Activated CD8-positive, alpha-beta T cell treated with anti-CD3 and anti-CD28 coated beads, Interleukin-2, amount 10 ng/mL, durations not matched to agents 7 days and 5 days (primary cell): Measurements from ENCODE around the gene LYPD6. TPM values are rescaled to one million over a fixed set of nuclear protein-coding genes. Genes with fewer than 3 reads are reported as not detected.
"Not testable (repeated sequence)": the region's sequence is repeated elsewhere in the genome, so short reads cannot be mapped to it uniquely, and the experiment has no call there.

Source experiments
- ATAC-seq: fragments of 150-1000 bp; cut with Tn5 transposase; one replicate; pipeline ENCODE4 v1.10.0; 2021; ENCODE audit warnings: moderate library complexity
- CTCF ChIA-PET: fragments of 350-600 bp; sonication (Branson Sonifier 250); formaldehyde crosslinking; loops from one replicate; lab custom pipeline; 2021; ENCODE audit warnings: antibody characterized with exemption; lab: Charles Lee
- POLR2A ChIA-PET: fragments of 350-600 bp; sonication (Branson Sonifier 250); formaldehyde crosslinking; loops from one replicate; lab custom pipeline; 2021; ENCODE audit warnings: antibody characterized with exemption; lab: Charles Lee
- DNase-seq: peaks from one replicate; pipeline ENCODE4 v3.0.0-alpha.2; 2020
- H3K27ac Mint-ChIP-seq: one replicate; pipeline ENCODE4 v1.8.0; 2021; ENCODE audit warnings: mild to moderate bottlenecking, mixed read lengths
- H3K27me3 Mint-ChIP-seq: one replicate; pipeline ENCODE4 v1.8.0; 2021; ENCODE audit warnings: low read depth, mixed read lengths
- H3K36me3 Mint-ChIP-seq: one replicate; pipeline ENCODE4 v1.8.0; 2021; ENCODE audit warnings: low read depth, mixed read lengths
- H3K4me1 Mint-ChIP-seq: one replicate; pipeline ENCODE4 v1.8.0; 2021; ENCODE audit warnings: low read depth, mixed read lengths
- H3K4me3 Mint-ChIP-seq: one replicate; pipeline ENCODE4 v1.8.0; 2021; ENCODE audit warnings: mild to moderate bottlenecking, mixed read lengths
- H3K9me3 Mint-ChIP-seq: one replicate; pipeline ENCODE4 v1.8.0; 2022; ENCODE audit warnings: mixed read lengths; ENCODE audit not compliant: insufficient read depth
- total RNA-seq, 2 experiments: library from RNA; stranded (reverse); gene quantifications; one replicate each; pipeline ENCODE4 v1.2.3, GENCODE V29; 2021

LYPD6 gene
- total RNA-seq, 2 experiments from 2014 or later: not detected

DNA sequence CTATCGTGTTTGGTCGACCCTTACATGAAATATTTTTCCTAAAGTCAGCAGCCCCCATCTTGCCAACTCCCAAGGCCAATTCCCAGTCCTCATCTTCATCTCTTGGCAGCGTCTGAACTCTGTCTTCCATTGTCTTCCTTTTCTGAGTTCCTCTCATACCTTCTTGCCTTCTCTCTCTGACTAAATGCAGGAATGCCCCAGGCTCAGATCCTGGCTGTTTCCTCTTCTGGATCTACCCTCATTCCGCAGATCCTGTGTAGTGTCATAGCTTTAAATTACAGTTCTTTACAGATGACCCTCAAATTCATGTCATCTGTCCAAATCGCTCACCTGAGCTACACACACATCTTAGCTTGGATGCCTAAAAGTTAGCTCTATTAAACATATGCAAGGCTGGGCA lies 162.5 kb downstream of the LYPD6 start:
- Mint-ChIP-seq H3K27me3 (peaks cover 7% of the 10 kb centered on the region), H3K9me3 (no peaks in the 10 kb centered on the region), H3K36me3 (no peaks in the 10 kb centered on the region), H3K27ac (no peak overlapping the region), H3K4me3 (no peak overlapping the region), H3K4me1 (no peaks in the 10 kb centered on the region)
- DNase-seq (no peak), ATAC-seq (no peak)
- ChIA-PET CTCF (no interaction called here), POLR2A (no interaction called here)

DNA sequence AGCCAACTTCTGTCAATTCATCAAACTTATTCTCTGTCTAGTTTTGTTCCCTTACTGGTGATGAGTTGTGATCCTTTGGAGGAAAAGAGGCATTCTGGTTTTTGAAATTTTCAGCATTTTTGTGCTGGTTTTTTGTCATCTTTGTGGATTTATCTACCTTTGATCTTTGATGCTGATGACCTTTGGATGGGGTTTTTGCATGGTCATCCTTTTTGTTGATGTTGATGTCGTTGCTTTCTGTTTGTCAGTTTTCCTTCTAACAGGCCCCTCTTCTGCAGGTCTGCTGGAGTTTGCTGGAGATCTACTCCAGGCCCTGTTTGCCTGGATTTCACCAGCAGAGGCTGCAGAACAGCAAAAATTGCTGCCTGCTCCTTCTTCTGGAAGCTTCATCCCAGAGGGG lies 168.8 kb downstream of the LYPD6 start:
- POLR2A ChIA-PET, CTCF ChIA-PET, H3K9me3 Mint-ChIP-seq, DNase-seq, H3K36me3 Mint-ChIP-seq, H3K4me1 Mint-ChIP-seq, H3K27ac Mint-ChIP-seq, ATAC-seq, H3K27me3 Mint-ChIP-seq, H3K4me3 Mint-ChIP-seq: not testable (repeated sequence)

DNA sequence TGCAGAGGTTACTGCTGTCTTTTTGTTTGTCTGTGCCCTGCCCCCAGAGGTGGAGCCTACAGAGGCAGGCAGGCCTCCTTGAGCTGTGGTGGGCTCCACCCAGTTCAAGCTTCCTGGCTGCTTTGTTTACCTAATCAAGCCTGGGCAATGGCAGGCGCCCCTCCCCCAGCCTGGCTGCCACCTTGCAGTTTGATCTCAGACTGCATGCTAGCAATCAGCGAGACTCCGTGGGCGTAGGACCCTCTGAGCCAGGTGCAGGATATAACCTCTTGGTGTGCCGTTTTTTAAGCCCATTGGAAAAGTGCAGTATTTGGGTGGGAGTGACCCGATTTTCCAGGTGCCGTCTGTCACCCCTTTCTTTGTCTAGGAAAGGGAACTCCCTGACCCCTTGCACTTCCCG lies 176.4 kb downstream of the LYPD6 start:
- H3K36me3 Mint-ChIP-seq, CTCF ChIA-PET, H3K4me3 Mint-ChIP-seq, POLR2A ChIA-PET, H3K4me1 Mint-ChIP-seq, DNase-seq, H3K27ac Mint-ChIP-seq, ATAC-seq, H3K27me3 Mint-ChIP-seq, H3K9me3 Mint-ChIP-seq: not testable (repeated sequence)

DNA sequence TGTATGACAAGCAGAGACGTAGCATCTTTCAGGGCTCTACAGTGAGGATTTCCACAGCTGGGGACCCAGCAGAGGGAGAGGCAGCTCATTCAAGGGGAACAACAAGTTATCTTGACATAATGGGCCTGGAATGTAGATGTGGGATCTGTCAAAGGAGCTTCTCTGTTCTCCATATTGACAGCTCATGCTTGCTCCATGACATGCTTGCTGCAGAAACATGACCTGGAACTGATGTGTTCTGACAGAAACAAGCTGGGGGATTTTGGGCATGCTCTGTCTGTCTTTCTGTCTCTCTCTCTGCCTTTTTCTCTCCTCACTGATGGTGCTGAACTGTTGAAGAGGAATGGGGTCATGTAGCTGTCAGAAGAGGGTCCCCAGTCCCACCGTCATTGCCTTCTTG lies 177.6 kb downstream of the LYPD6 start:
- H3K27me3 Mint-ChIP-seq: peaks cover 1% of the 10 kb centered on the region
- ChIA-PET POLR2A (no interaction called here), CTCF (no interaction called here)
- DNase-seq (no peak), ATAC-seq (no peak)
- no peak overlapping the region for H3K27ac Mint-ChIP-seq
- no peak overlapping the region for H3K4me3 Mint-ChIP-seq
- no peaks in the 10 kb centered on the region for H3K4me1 Mint-ChIP-seq
- no peaks in the 10 kb centered on the region for H3K36me3 Mint-ChIP-seq
- H3K9me3 Mint-ChIP-seq: no peaks in the 10 kb centered on the region

DNA sequence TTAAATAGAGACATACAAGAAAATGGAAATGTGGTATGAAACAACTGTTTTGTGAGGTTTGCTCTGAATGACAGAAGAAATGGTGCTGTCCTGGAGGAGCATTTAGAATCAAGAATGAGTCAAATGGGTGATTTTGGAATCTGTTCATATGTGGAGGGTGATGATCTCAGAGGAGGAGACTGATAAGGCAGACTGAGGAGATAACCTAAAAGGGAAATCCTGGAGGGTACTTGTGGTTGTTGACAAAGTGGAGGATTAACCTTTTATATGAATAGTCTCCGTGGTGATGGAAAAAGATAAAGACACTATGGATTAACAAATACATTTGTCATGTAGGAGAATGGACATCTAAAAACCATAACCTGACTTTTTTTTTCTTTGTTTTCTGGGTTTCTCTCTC lies 183.1 kb downstream of the LYPD6 start:
- no peak overlapping the region for H3K4me3 Mint-ChIP-seq

More for the DNA sequence above, 183.1 kb downstream of the LYPD6 start:
- H3K9me3 Mint-ChIP-seq: no peaks in the 10 kb centered on the region
- H3K27me3 Mint-ChIP-seq: no peaks in the 10 kb centered on the region
- DNase-seq (no peak), ATAC-seq (no peak)
- H3K36me3 Mint-ChIP-seq: no peaks in the 10 kb centered on the region
- CTCF ChIA-PET: no interaction called here
- POLR2A ChIA-PET: no interaction called here
- no peaks in the 10 kb centered on the region for H3K4me1 Mint-ChIP-seq
- H3K27ac Mint-ChIP-seq: no peak overlapping the region
